Smooth muscle cell (in vitro differentiated cells): Measurements from ENCODE around the gene KIFC3. TPM values are rescaled to one million over a fixed set of nuclear protein-coding genes. Genes with fewer than 3 reads are reported as not detected.
"Not testable (repeated sequence)": the region's sequence is repeated elsewhere in the genome, so short reads cannot be mapped to it uniquely, and the experiment has no call there.

Source experiments
- DNase-seq: peaks from one replicate; lab custom pipeline; 2025; ENCODE audit not compliant: unreplicated experiment; lab: John Stamatoyannopoulos, UW
- H2AFZ ChIP-seq: fragments of 200-600 bp; sonication (generic); 2 replicates; pipeline ENCODE4 v1.6.0; 2016; ENCODE audit warnings: antibody characterized with exemption, low read depth, mild to moderate bottlenecking
- H3F3A ChIP-seq: fragments of 200-600 bp; sonication (generic); 2 replicates; pipeline ENCODE4 v1.6.0; 2017; ENCODE audit warnings: antibody characterized with exemption, low read depth
- H3K27ac ChIP-seq: fragments of 200-600 bp; sonication (generic); 2 replicates; pipeline ENCODE4 v1.5.1; 2016; ENCODE audit warnings: low read depth, mild to moderate bottlenecking
- H3K27me3 ChIP-seq: fragments of 200-600 bp; sonication (generic); 2 replicates; pipeline ENCODE4 v1.6.1; 2016; ENCODE audit warnings: low read depth, mild to moderate bottlenecking
- H3K36me3 ChIP-seq: fragments of 200-600 bp; sonication (generic); 2 replicates; pipeline ENCODE4 v1.5.1; 2016; ENCODE audit warnings: low read depth
- H3K4me1 ChIP-seq: fragments of 200-600 bp; sonication (generic); 2 replicates; pipeline ENCODE4 v1.5.1; 2016; ENCODE audit warnings: low read depth
- H3K4me2 ChIP-seq: fragments of 200-600 bp; sonication (generic); 2 replicates; pipeline ENCODE4 v1.6.0; 2016; ENCODE audit warnings: mild to moderate bottlenecking
- H3K4me3 ChIP-seq: fragments of 200-600 bp; sonication (generic); 2 replicates; pipeline ENCODE4 v1.5.1; 2016; ENCODE audit warnings: mild to moderate bottlenecking
- H3K79me2 ChIP-seq: fragments of 200-600 bp; sonication (generic); 2 replicates; pipeline ENCODE4 v1.6.0; 2016; ENCODE audit warnings: low read depth, mild to moderate bottlenecking
- H3K9ac ChIP-seq: fragments of 200-600 bp; sonication (generic); 2 replicates; pipeline ENCODE4 v1.6.0; 2016; ENCODE audit warnings: low read depth
- H3K9me3 ChIP-seq: fragments of 200-600 bp; sonication (generic); replicated peaks from 2 replicates; pipeline ENCODE4 v1.5.1; 2016; ENCODE audit warnings: low read depth
- H4K20me1 ChIP-seq: fragments of 200-600 bp; sonication (generic); 2 replicates; pipeline ENCODE4 v1.6.0; 2016; ENCODE audit warnings: low read depth
- CTCF ChIP-seq: fragments of 200-600 bp; sonication (generic); IDR thresholded peaks from 2 replicates; pipeline ENCODE4 v1.5.1; 2017; ENCODE audit warnings: borderline replicate concordance, mild to moderate bottlenecking, antibody characterized with exemption; ENCODE audit not compliant: insufficient read depth, poor library complexity, severe bottlenecking
- WGBS: methylation state at CpG from one replicate; pipeline ENCODE4 v1.1.7; 2016; ENCODE audit warnings: low lambda C conversion rate; 5-methylcytosine and 5-hydroxymethylcytosine counted together
- polyA plus RNA-seq: library from polyadenylated mRNA; unstranded; fragments of >200 nt; fragmentation: Nextera tagmentation; extraction: Ambion mirVana; gene quantifications from 2 replicates; pipeline ENCODE4 v1.2.1, GENCODE V29; 2016
- total RNA-seq: library from RNA; depleted of rRNA; stranded (reverse); fragments of >200 nt; gene quantifications from 2 replicates; pipeline ENCODE4 v1.2.3, GENCODE V29; 2014

KIFC3 gene
- total and polyA plus RNA-seq, 2 experiments from 2014 or later, result 30.6 to 50.2 TPM

DNA sequence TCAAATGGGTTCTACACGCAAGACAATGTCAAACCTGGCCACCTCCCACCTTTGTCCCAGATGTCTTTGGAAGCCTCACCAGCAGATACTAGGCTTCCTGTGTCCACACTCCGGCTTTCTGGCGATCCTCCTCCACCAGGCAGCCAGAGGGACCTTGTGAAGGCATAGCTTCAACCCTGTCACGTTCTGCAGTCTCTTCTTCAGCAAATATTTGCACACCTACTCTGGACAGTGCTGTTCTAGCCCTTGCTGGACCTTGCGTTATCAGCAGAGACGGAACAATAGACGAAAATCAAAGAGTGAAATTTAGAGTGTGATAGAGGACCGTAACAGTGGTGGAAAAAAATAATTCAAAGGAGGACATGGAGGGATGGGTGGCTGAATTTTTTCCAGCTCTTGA, 38.5 kb upstream of the KIFC3 start:
- no peaks in the 10 kb centered on the region for H3K79me2 ChIP-seq
- H3K4me1 ChIP-seq, result no peaks in the 10 kb centered on the region
- no peak overlapping the region for H2AFZ ChIP-seq
- whole genome bisulfite sequencing, result 91% methylated on average over 8 of the region's 8 CpGs
- DNase-seq, result no peak
- H3K4me3 ChIP-seq, result no peak overlapping the region
- H4K20me1 ChIP-seq, result no peaks in the 10 kb centered on the region
- no peak overlapping the region for H3K4me2 ChIP-seq
- no peaks in the 10 kb centered on the region for H3K36me3 ChIP-seq
- H3F3A ChIP-seq, result no peaks in the 10 kb centered on the region
- no peak for TF ChIP-seq CTCF
- H3K27ac ChIP-seq, result no peak overlapping the region
- peaks cover 4% of the 10 kb centered on the region for H3K27me3 ChIP-seq
- no peaks in the 10 kb centered on the region for H3K9me3 ChIP-seq
- no peak overlapping the region for H3K9ac ChIP-seq

- H3K79me2 ChIP-seq, result no peaks in the 10 kb centered on the region
- H3F3A ChIP-seq, result no peaks in the 10 kb centered on the region
- TF ChIP-seq CTCF, result no peak
- H3K4me2 ChIP-seq, result no peak overlapping the region
- DNase-seq, result no peak
- no peak overlapping the region for H3K9ac ChIP-seq
- 74% methylated on average over 13 of the region's 13 CpGs for WGBS
- no peak overlapping the region for H3K27ac ChIP-seq
- no peaks in the 10 kb centered on the region for H3K36me3 ChIP-seq
- H3K9me3 ChIP-seq, result no peaks in the 10 kb centered on the region
- H3K27me3 ChIP-seq, result no peaks in the 10 kb centered on the region
- no peak overlapping the region for H3K4me3 ChIP-seq
- no peaks in the 10 kb centered on the region for H3K4me1 ChIP-seq
- no peaks in the 10 kb centered on the region for H4K20me1 ChIP-seq
- no peak overlapping the region for H2AFZ ChIP-seq
These were observed 35.9 kb upstream of the KIFC3 start for GRCh38 chr16:57838161-57838560.

- Histone ChIP-seq H3K4me1 (no peaks in the 10 kb centered on the region), H3K27ac (no peak overlapping the region), H3K4me3 (no peak overlapping the region), H3K9ac (no peak overlapping the region), H3K9me3 (no peaks in the 10 kb centered on the region), H3K79me2 (no peaks in the 10 kb centered on the region), H3K4me2 (no peak overlapping the region), H3K27me3 (no peaks in the 10 kb centered on the region), H3K36me3 (no peaks in the 10 kb centered on the region), H3F3A (no peaks in the 10 kb centered on the region), H2AFZ (no peak overlapping the region), H4K20me1 (no peaks in the 10 kb centered on the region)
- 88% methylated on average over 10 of the region's 10 CpGs for WGBS
- no peak for DNase-seq
- no peak for TF ChIP-seq CTCF
These were observed 35.2 kb upstream of the KIFC3 start for GRCh38 chr16:57837305-57838125.

GRCh38 chr16:57835439-57835838, 33.1 kb upstream of the KIFC3 start:
- not testable (repeated sequence) for DNase-seq, H3K4me1 ChIP-seq, H2AFZ ChIP-seq, H3F3A ChIP-seq, H4K20me1 ChIP-seq, H3K36me3 ChIP-seq, H3K79me2 ChIP-seq, H3K4me3 ChIP-seq, H3K9ac ChIP-seq, H3K4me2 ChIP-seq, H3K9me3 ChIP-seq, H3K27me3 ChIP-seq
- 40% methylated on average over 4 of the region's 4 CpGs for WGBS
- H3K27ac ChIP-seq, result peak overlapping the region; percentile 31
